ENCODE measurements around the gene PDZD4.

PDZD4 gene

GRCh38 chrX:153829799-153830639, at the start of gene PDZD4:
TSS of gene PDZD4 (minus strand) at chrX:153830544. CDS start at chrX:153830298, 246 bp downstream.
- no peak for DNase-seq

- no peak for DNase-seq
These were observed 49.5 kb upstream of the PDZD4 start for GRCh38 chrX:153879741-153880439.

GRCh38 chrX:153878969-153879653, 48.8 kb upstream of the PDZD4 start:
- DNase-seq, result no peak

- no peak for DNase-seq
These were observed 48.0 kb upstream of the PDZD4 start for GRCh38 chrX:153878345-153878744.

- DNase-seq, result no peak
These were observed 47.4 kb upstream of the PDZD4 start for GRCh38 chrX:153877571-153878261.

GRCh38 chrX:153876112-153876491, 45.8 kb upstream of the PDZD4 start:
- no peak for DNase-seq

GRCh38 chrX:153875391-153876111, 45.2 kb upstream of the PDZD4 start:
- peak; percentile 13 to 81 (median 59) for DNase-seq

GRCh38 chrX:153874366-153875125, 44.2 kb upstream of the PDZD4 start:
- no peak for DNase-seq

GRCh38 chrX:153874085-153874365, 43.7 kb upstream of the PDZD4 start:
- DNase-seq, result no peak

- no peak for DNase-seq
These were observed 43.1 kb upstream of the PDZD4 start for GRCh38 chrX:153873282-153874084.

- DNase-seq, result no peak
These were observed 41.9 kb upstream of the PDZD4 start for GRCh38 chrX:153871946-153872878.

- no peak for DNase-seq
These were observed 41.1 kb upstream of the PDZD4 start for GRCh38 chrX:153871451-153871850.

GRCh38 chrX:153870791-153871360, 40.5 kb upstream of the PDZD4 start:
- DNase-seq, result no peak

GRCh38 chrX:153870288-153870690, 39.9 kb upstream of the PDZD4 start:
- DNase-seq, result no peak

- DNase-seq, result no peak
These were observed 39.3 kb upstream of the PDZD4 start for GRCh38 chrX:153869473-153870287.

- no peak for DNase-seq
These were observed 38.5 kb upstream of the PDZD4 start for GRCh38 chrX:153868576-153869472.

- DNase-seq, result no peak
These were observed 37.3 kb upstream of the PDZD4 start for GRCh38 chrX:153867671-153868070.

Measured in stimulated activated naive CD4-positive, alpha-beta T cell (primary cell).